Neural progenitor cell (in vitro differentiated cells): Measurements from ENCODE around the gene GNG4. TPM values are rescaled to one million over a fixed set of nuclear protein-coding genes. Genes with fewer than 3 reads are reported as not detected.

Source experiments
- DNase-seq: peaks from one replicate; pipeline ENCODE4 v3.0.0-alpha.2; 2016; ENCODE audit warnings: low spot score
- H2AFZ ChIP-seq: fragments of 200-600 bp; sonication (generic); replicated peaks from 2 replicates; pipeline ENCODE4 v1.6.1; 2016; ENCODE audit warnings: antibody characterized with exemption
- H3F3A ChIP-seq: fragments of 200-600 bp; sonication (generic); 2 replicates; pipeline ENCODE4 v1.6.1; 2016; ENCODE audit warnings: antibody characterized with exemption, low read depth
- H3K27ac ChIP-seq: fragments of 200-600 bp; sonication (generic); 2 replicates; pipeline ENCODE4 v1.5.1; 2016; ENCODE audit warnings: mild to moderate bottlenecking
- H3K27me3 ChIP-seq: fragments of 200-600 bp; sonication (generic); 2 replicates; pipeline ENCODE4 v1.6.1; 2016; ENCODE audit warnings: mild to moderate bottlenecking, moderate library complexity
- H3K36me3 ChIP-seq: fragments of 200-600 bp; sonication (generic); 2 replicates; pipeline ENCODE4 v1.5.1; 2016
- H3K4me1 ChIP-seq: fragments of 200-600 bp; sonication (generic); 2 replicates; pipeline ENCODE4 v1.6.1; 2016; ENCODE audit warnings: mixed run types
- H3K4me2 ChIP-seq: fragments of 200-600 bp; sonication (generic); 2 replicates; pipeline ENCODE4 v1.6.1; 2016
- H3K4me3 ChIP-seq: fragments of 200-600 bp; sonication (generic); 2 replicates; pipeline ENCODE4 v1.5.1; 2016
- H3K79me2 ChIP-seq: fragments of 200-600 bp; sonication (generic); 2 replicates; pipeline ENCODE4 v1.6.1; 2016; ENCODE audit warnings: low read depth
- H3K9ac ChIP-seq: fragments of 200-600 bp; sonication (generic); 2 replicates; pipeline ENCODE4 v1.6.1; 2016
- H3K9me3 ChIP-seq: fragments of 200-600 bp; sonication (generic); 2 replicates; pipeline ENCODE4 v1.5.1; 2016; ENCODE audit warnings: low read depth
- H4K20me1 ChIP-seq: fragments of 200-600 bp; sonication (generic); 2 replicates; pipeline ENCODE4 v1.6.1; 2016; ENCODE audit warnings: low read depth
- H3K27ac Mint-ChIP-seq: 3 replicates; pipeline ENCODE4 v1.8.0; 2021; ENCODE audit warnings: mixed read lengths
- H3K27me3 Mint-ChIP-seq: 2 replicates; pipeline ENCODE4 v1.8.0; 2022; ENCODE audit warnings: low read depth, mild to moderate bottlenecking, inconsistent platforms, moderate library complexity, mixed read lengths; ENCODE audit not compliant: insufficient read depth
- H3K36me3 Mint-ChIP-seq: 3 replicates; pipeline ENCODE4 v1.8.0; 2021; ENCODE audit warnings: mixed read lengths
- H3K4me1 Mint-ChIP-seq: 3 replicates; pipeline ENCODE4 v1.8.0; 2021; ENCODE audit warnings: mixed read lengths
- H3K4me3 Mint-ChIP-seq: 3 replicates; pipeline ENCODE4 v1.8.0; 2021; ENCODE audit warnings: mild to moderate bottlenecking, moderate library complexity, mixed read lengths
- H3K9me3 Mint-ChIP-seq: 3 replicates; pipeline ENCODE4 v1.8.0; 2020; ENCODE audit warnings: mixed read lengths
- CTCF ChIP-seq: fragments of 200-600 bp; sonication (generic); IDR thresholded peaks from 2 replicates; pipeline ENCODE4 v1.5.1; 2017; ENCODE audit warnings: antibody characterized with exemption, mild to moderate bottlenecking
- EZH2 ChIP-seq: fragments of 200-600 bp; sonication (generic); IDR thresholded peaks from 2 replicates; pipeline ENCODE4 v1.6.1; 2017; ENCODE audit warnings: antibody characterized with exemption, mild to moderate bottlenecking, moderate library complexity
- EZH2phosphoT487 ChIP-seq: fragments of 200-600 bp; sonication (generic); IDR thresholded peaks from 2 replicates; pipeline ENCODE4 v1.6.1; 2017; ENCODE audit warnings: antibody characterized with exemption
- total RNA-seq: library from RNA; depleted of rRNA; stranded (reverse); fragments of >200 nt; gene quantifications from 2 replicates; pipeline ENCODE4 v1.2.3, GENCODE V29; 2015; ENCODE audit warnings: low replicate concordance

GNG4 gene
- total RNA-seq, 1 donor from 2014 or later = 14.9 TPM

GRCh38 chr1:235617808-235618207 is 31.8 kb downstream of the GNG4 start:
- Histone ChIP-seq H3K4me2 (no peak overlapping the region), H3K4me1 (no peaks in the 10 kb centered on the region), H3F3A (no peaks in the 10 kb centered on the region), H4K20me1 (no peaks in the 10 kb centered on the region), H2AFZ (no peak overlapping the region), H3K9me3 (no peaks in the 10 kb centered on the region), H3K27me3 (no peaks in the 10 kb centered on the region), H3K9ac (no peak overlapping the region), H3K79me2 (no peaks in the 10 kb centered on the region), H3K36me3 (no peaks in the 10 kb centered on the region), H3K4me3 (no peak overlapping the region), H3K27ac (no peak overlapping the region)
- peaks cover 6% of the 10 kb centered on the region for H3K36me3 Mint-ChIP-seq
- H3K9me3 Mint-ChIP-seq = no peaks in the 10 kb centered on the region
- H3K27ac Mint-ChIP-seq = no peak overlapping the region
- no peak overlapping the region for H3K4me3 Mint-ChIP-seq
- TF ChIP-seq EZH2phosphoT487 = no peak
- TF ChIP-seq EZH2 = no peak
- TF ChIP-seq CTCF = no peak
- DNase-seq = no peak
- peaks cover 3% of the 10 kb centered on the region for H3K27me3 Mint-ChIP-seq
- H3K4me1 Mint-ChIP-seq = peaks cover 2% of the 10 kb centered on the region

GRCh38 chr1:235617140-235617539 is 32.4 kb downstream of the GNG4 start:
- H3K9me3 Mint-ChIP-seq = no peaks in the 10 kb centered on the region
- Histone ChIP-seq H3K9me3 (no peaks in the 10 kb centered on the region), H3K27me3 (no peaks in the 10 kb centered on the region), H4K20me1 (no peaks in the 10 kb centered on the region), H2AFZ (no peak overlapping the region), H3K9ac (no peak overlapping the region), H3K27ac (no peak overlapping the region), H3F3A (no peaks in the 10 kb centered on the region), H3K79me2 (no peaks in the 10 kb centered on the region), H3K36me3 (no peaks in the 10 kb centered on the region), H3K4me2 (no peak overlapping the region), H3K4me1 (no peaks in the 10 kb centered on the region), H3K4me3 (no peak overlapping the region)
- H3K4me1 Mint-ChIP-seq = peaks cover 1% of the 10 kb centered on the region
- H3K27ac Mint-ChIP-seq = no peak overlapping the region
- H3K4me3 Mint-ChIP-seq = no peak overlapping the region
- no peak for TF ChIP-seq EZH2phosphoT487
- no peak for TF ChIP-seq EZH2
- no peak for TF ChIP-seq CTCF
- H3K27me3 Mint-ChIP-seq = peaks cover 3% of the 10 kb centered on the region
- DNase-seq = no peak
- H3K36me3 Mint-ChIP-seq = peaks cover 6% of the 10 kb centered on the region

- Histone ChIP-seq H3K4me1 (no peaks in the 10 kb centered on the region), H3K27me3 (no peaks in the 10 kb centered on the region), H3K9me3 (no peaks in the 10 kb centered on the region), H2AFZ (no peak overlapping the region), H4K20me1 (no peaks in the 10 kb centered on the region), H3K36me3 (no peaks in the 10 kb centered on the region), H3K9ac (no peak overlapping the region), H3K27ac (no peak overlapping the region), H3K4me3 (no peak overlapping the region), H3K79me2 (no peaks in the 10 kb centered on the region), H3F3A (no peaks in the 10 kb centered on the region), H3K4me2 (no peak overlapping the region)
- peaks cover 4% of the 10 kb centered on the region for H3K36me3 Mint-ChIP-seq
- H3K27ac Mint-ChIP-seq = no peak overlapping the region
- no peak for DNase-seq
- no peak overlapping the region for H3K4me3 Mint-ChIP-seq
- peaks cover 3% of the 10 kb centered on the region for H3K27me3 Mint-ChIP-seq
- no peak for TF ChIP-seq CTCF
- no peak for TF ChIP-seq EZH2
- no peak for TF ChIP-seq EZH2phosphoT487
- no peaks in the 10 kb centered on the region for H3K9me3 Mint-ChIP-seq
- no peaks in the 10 kb centered on the region for H3K4me1 Mint-ChIP-seq
Measured at GRCh38 chr1:235614442-235614954, 35.1 kb downstream of the GNG4 start.
